Colonic mucosa (tissue), 4 donors: Measurements from ENCODE around the gene PCMT1. TPM values are rescaled to one million over a fixed set of nuclear protein-coding genes. Genes with fewer than 3 reads are reported as not detected.
"Not testable (repeated sequence)": the region's sequence is repeated elsewhere in the genome, so short reads cannot be mapped to it uniquely, and the experiment has no call there.

ENCODE experiments used
- DNase-seq: peaks from one replicate; pipeline ENCODE4 v3.0.0-alpha.2; 2020
- H3K27ac ChIP-seq: fragments of 200-600 bp; one replicate; pipeline ENCODE4 v1.8.0; 2021
- H3K27me3 ChIP-seq: fragments of 200-600 bp; one replicate; pipeline ENCODE4 v1.8.0; 2021
- H3K36me3 ChIP-seq: fragments of 200-600 bp; one replicate; pipeline ENCODE4 v1.8.0; 2021
- H3K4me1 ChIP-seq: fragments of 200-600 bp; one replicate; pipeline ENCODE4 v1.8.0; 2021; ENCODE audit warnings: mild to moderate bottlenecking
- H3K4me3 ChIP-seq: fragments of 200-600 bp; one replicate; pipeline ENCODE4 v1.8.0; 2021
- H3K9ac ChIP-seq, 2 donors: one replicate each; pipeline ENCODE4 v1.7.0; 2013; ENCODE audit warnings: control low read depth in 2 of 2, low read depth in 2 of 2, low read length in 2 of 2
- H3K9me3 ChIP-seq: fragments of 200-600 bp; one replicate; pipeline ENCODE4 v1.8.0; 2021
- CTCF ChIP-seq: fragments of 200-600 bp; IDR thresholded peaks from one replicate; pipeline ENCODE4 v1.8.0; 2022; ENCODE audit warnings: antibody characterized with exemption, mild to moderate bottlenecking
- intact Hi-C: fragments of 100-400 bp; cut with DNase I; formaldehyde crosslinking; loops from one replicate; pipeline ENCODE4 v1.14.1; 2022
- total RNA-seq, 2 donors: library from RNA; stranded (reverse); fragmentation: NEBNext Ultra II Directional in 1 of 2; extraction: Animal tissue kit (Norgen Biotek cat#: 25700) in 1 of 2; gene quantifications; one replicate each; pipeline ENCODE4 v1.2.1, GENCODE V29; 2021
- donor health status: healthy.
- donor health status: DM: no; HTN: no; CAD: no.
- donor health status: DM: no; HTN: no; CAD: no.

PCMT1 gene
- total RNA-seq, 2 donors from 2014 or later: 65.5 to 74.0 TPM

GRCh38 chr6:149752600-149753373, 3.2 kb downstream of the PCMT1 start:
- TF ChIP-seq CTCF: no peak
- DNase-seq: no peak
- intact Hi-C loops: no loop called here
- H3K4me3 ChIP-seq: no peak overlapping the region
- H3K9ac ChIP-seq: no peak overlapping the region
- H3K27me3 ChIP-seq: no peaks in the 10 kb centered on the region
- H3K4me1 ChIP-seq: no peaks in the 10 kb centered on the region
- no peaks in the 10 kb centered on the region for H3K36me3 ChIP-seq
- H3K27ac ChIP-seq: no peak overlapping the region
- H3K9me3 ChIP-seq: no peaks in the 10 kb centered on the region

GRCh38 chr6:149753374-149753637, 3.8 kb downstream of the PCMT1 start:
- H3K4me3 ChIP-seq, DNase-seq, H3K4me1 ChIP-seq, H3K9ac ChIP-seq, intact Hi-C loops, H3K27ac ChIP-seq, H3K27me3 ChIP-seq, H3K9me3 ChIP-seq, H3K36me3 ChIP-seq: not testable (repeated sequence)

GRCh38 chr6:149754548-149754947, 5.0 kb downstream of the PCMT1 start:
- no peaks in the 10 kb centered on the region for H3K36me3 ChIP-seq
- intact Hi-C loops: no loop called here
- no peaks in the 10 kb centered on the region for H3K9me3 ChIP-seq
- H3K27ac ChIP-seq: no peak overlapping the region
- no peaks in the 10 kb centered on the region for H3K4me1 ChIP-seq
- no peak overlapping the region for H3K4me3 ChIP-seq
- no peak overlapping the region for H3K9ac ChIP-seq
- no peak for DNase-seq
- no peaks in the 10 kb centered on the region for H3K27me3 ChIP-seq
- TF ChIP-seq CTCF: no peak

- H3K9ac ChIP-seq: no peak overlapping the region
- no peak overlapping the region for H3K4me3 ChIP-seq
- intact Hi-C loops: no loop called here
- no peaks in the 10 kb centered on the region for H3K27me3 ChIP-seq
- H3K4me1 ChIP-seq: no peaks in the 10 kb centered on the region
- no peak for TF ChIP-seq CTCF
- no peaks in the 10 kb centered on the region for H3K36me3 ChIP-seq
- no peak for DNase-seq
- H3K9me3 ChIP-seq: no peaks in the 10 kb centered on the region
- no peak overlapping the region for H3K27ac ChIP-seq
These were observed 6.0 kb downstream of the PCMT1 start for GRCh38 chr6:149755300-149756260.

GRCh38 chr6:149756261-149756636, 6.7 kb downstream of the PCMT1 start:
- no peak for DNase-seq
- Histone ChIP-seq H3K4me1 (no peaks in the 10 kb centered on the region), H3K36me3 (no peaks in the 10 kb centered on the region), H3K9me3 (no peaks in the 10 kb centered on the region), H3K27me3 (no peaks in the 10 kb centered on the region), H3K4me3 (no peak overlapping the region), H3K9ac (no peak overlapping the region), H3K27ac (no peak overlapping the region)
- intact Hi-C loops: no loop called here
- TF ChIP-seq CTCF: no peak

GRCh38 chr6:149761438-149761837, 11.9 kb downstream of the PCMT1 start:
- no peak for DNase-seq
- no peaks in the 10 kb centered on the region for H3K27me3 ChIP-seq
- H3K36me3 ChIP-seq: no peaks in the 10 kb centered on the region
- no peak overlapping the region for H3K27ac ChIP-seq
- intact Hi-C loops: no loop called here
- no peaks in the 10 kb centered on the region for H3K4me1 ChIP-seq
- no peak overlapping the region for H3K4me3 ChIP-seq
- no peak for TF ChIP-seq CTCF
- H3K9me3 ChIP-seq: no peaks in the 10 kb centered on the region
- H3K9ac ChIP-seq: no peak overlapping the region
